GM18526 (cell line): ENCODE results near the gene DEDD.
A peak's percentile ranks its signal among the peaks of the same experiment; 100 is the strongest.

Experiments
- POLR2A ChIP-seq: IDR thresholded peaks from 3 replicates; pipeline ENCODE4 v1.6.1; 2011; ENCODE audit not compliant: insufficient read length; ENCODE audit errors: extremely low read depth

Gene DEDD

DNA sequence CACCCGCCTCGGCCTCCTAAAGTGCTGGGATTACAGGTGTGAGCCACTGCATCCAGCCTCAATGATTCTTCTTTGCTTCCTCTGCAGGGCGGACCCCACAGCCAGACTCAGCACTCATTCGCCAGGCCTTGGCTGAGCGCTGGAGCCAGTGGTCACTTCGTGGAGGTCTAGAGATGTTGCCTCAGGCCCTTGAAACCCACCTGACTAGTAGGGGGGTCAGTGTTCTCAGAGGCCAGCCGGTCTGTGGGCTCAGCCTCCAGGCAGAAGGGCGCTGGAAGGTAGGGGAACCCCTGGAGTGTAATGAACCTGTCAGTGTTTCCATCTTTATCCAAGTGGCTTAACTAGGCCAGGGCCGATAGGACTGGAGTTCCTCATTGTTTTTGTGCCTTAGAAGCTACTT, 36.4 kb upstream of the DEDD start:
- no peak for TF ChIP-seq POLR2A

DNA sequence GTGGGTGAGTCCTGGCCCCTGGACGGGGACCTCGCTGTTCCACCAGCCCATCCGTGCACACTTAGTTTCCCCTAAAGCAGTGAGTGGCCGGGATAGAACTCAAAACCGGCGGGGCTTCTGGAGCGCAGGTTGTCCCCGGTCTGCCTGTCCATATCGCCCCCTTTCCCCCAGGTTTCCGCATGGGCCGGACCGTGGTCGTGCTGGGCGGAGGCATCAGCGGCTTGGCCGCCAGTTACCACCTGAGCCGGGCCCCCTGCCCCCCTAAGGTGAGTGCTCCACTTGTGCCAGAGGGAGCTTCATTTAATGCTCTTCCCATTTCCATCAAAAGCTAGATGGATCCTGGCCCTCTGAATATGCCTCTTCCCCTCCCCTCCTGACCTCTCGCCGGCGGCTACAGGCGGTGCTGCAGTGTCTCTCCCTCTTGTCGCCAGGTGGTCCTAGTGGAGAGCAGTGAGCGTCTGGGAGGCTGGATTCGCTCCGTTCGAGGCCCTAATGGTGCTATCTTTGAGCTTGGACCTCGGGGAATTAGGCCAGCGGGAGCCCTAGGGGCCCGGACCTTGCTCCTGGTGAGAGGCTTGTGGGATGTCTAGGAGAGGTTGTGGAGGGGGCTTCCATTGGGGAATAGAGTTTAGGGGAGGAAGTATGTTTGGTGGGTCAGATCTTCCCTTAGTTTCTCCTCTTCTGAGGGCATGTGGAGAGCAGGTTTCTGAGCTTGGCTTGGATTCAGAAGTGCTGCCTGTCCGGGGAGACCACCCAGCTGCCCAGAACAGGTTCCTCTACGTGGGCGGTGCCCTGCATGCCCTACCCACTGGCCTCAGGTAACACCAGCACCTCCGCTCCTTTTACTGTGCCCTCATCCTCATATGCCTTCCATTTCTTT, 34.4 kb upstream of the DEDD start:
- TF ChIP-seq POLR2A: no peak

DNA sequence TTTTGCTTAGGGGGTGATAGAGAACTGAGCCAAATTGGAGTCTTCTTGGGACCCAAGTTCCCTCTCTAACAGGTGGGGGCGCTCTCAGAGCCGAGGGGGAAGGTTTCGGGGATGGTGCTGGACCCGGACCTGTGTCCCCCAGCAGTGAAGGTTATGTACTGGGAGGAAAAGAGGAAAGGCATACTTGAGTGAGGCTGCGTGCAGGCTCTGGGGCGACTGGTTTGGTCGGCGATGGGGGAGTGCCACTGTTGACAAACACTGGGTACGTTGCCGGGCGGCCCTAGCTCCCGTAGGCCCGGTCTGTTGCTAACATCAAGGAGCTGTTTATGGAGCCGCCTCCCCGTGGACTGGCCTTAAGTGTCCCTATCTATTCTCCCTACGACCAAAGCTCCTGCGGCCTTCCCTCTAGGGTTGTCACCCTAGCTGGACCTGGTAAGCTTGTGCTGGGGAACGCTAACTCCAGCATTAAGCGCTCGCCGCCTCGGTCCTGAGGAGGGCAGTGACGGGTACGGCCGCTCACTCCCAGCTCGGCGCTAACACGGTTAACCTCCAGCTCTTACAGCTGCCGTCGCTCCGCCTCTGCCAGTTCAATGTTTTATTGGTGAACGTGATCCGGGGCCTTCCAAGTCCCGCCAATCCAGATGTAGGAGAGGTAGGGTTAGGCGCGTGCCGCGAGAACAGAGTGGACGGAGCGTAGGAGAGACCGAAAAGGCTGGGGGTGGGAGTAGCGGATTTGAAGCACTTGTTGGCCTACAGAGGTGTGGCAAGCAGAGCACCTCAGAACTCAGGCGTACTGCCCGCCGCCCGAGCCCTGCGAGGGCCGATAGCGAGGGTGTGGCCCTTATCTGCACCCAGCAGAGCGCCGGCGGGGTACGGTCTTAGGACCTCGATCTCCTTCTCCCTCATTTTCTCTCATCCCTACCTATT, 33.5 kb upstream of the DEDD start, which contains the start of gene PPOX:
PPOX (plus strand) TSS at position 685 of the 927 bp plus-strand sequence. CDS start 422 bp downstream, outside the sequence.
- TF ChIP-seq POLR2A: peak; percentile 82

DNA sequence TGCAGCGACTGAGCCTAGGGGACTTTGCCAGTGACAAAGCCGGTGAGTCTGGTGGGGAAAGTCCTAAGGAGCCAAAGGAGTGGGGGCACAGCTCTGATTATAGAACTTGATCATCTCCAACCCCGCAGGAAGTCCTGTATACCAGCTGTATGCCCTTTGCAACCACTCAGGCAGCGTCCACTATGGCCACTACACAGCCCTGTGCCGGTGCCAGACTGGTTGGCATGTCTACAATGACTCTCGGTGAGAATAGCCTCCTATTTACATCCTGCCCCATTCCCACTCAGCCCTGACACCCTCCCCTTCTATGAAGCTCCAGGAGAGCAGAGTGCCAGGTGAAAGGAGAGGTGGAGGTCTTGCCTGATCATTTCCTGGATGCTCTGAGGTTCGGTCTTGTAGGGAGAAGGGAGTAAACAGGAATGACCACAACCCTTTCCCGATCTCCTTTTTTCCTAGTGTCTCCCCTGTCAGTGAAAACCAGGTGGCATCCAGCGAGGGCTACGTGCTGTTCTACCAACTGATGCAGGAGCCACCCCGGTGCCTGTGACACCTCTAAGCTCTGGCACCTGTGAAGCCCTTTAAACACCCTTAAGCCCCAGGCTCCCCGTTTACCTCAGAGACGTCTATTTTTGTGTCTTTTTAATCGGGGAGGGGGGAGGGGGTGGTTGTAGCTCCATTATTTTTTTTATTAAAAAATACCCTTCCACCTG, 32.6 kb upstream of the DEDD start:
- no peak for TF ChIP-seq POLR2A

DNA sequence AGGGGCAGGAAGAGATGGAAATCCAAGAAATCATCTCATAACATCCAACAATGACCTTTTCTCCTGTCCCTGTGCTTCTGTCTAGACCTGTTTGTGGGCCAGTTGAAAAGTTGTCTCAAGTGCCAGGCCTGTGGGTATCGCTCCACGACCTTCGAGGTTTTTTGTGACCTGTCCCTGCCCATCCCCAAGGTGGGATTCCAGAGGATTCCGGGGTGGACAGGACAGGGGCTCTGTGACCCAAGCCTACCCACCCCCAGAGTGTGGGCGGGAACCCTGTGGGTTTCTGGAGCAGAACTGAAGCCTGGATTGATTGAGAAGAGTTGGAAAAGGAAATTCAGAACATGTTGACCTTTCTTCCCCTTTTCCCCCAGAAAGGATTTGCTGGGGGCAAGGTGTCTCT, 31.3 kb upstream of the DEDD start:
- TF ChIP-seq POLR2A: no peak

DNA sequence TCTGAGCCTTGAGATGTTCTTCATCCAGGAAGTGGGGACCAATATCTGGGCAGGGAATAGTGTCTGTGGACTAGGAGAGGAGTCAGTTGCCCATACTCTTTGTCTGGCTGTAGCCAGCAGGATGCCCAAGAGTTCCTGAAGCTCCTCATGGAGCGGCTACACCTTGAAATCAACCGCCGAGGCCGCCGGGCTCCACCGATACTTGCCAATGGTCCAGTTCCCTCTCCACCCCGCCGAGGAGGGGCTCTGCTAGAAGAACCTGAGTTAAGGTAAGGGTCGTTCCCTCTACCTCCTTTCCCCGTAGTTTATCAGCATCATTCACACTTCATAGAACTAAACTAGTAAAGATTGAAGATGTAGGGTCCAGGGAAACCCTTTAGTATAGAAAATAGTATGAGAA, 30.3 kb upstream of the DEDD start:
- TF ChIP-seq POLR2A: no peak

DNA sequence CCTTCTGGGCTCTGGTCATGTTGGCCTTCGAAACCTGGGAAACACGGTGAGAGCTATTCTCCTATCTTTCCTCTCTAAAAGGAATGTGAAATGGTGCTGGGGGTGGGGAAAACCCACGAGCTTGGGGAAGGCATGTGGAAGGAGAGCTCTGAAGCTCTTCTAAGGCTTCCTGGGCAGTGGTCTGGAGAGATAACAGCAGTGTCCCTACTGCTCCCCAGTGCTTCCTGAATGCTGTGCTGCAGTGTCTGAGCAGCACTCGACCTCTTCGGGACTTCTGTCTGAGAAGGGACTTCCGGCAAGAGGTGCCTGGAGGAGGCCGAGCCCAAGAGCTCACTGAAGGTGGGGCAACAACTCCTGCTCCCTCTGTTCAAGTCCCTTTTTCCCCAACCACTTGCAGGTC, 29.6 kb upstream of the DEDD start:
- no peak for TF ChIP-seq POLR2A

DNA sequence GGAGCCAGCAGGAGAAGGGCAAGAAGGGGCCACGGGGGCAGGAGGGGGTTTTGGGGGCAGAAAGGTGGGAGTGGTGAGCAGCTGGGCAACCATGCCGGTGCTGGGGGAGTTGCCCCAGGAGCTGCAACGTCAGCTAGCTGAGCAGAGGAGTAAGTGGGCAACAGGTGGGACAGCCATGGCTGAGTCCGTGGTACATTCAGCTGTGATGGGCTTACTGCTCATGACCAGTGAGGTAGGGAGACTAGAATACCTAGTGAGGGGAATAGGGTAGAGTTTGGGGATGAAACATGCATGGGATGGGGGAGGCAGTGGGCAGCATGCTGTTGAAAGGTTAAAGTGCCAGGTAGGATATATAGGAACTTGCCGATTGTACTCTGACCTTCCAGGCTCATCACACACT, 29.2 kb upstream of the DEDD start:
- no peak for TF ChIP-seq POLR2A

DNA sequence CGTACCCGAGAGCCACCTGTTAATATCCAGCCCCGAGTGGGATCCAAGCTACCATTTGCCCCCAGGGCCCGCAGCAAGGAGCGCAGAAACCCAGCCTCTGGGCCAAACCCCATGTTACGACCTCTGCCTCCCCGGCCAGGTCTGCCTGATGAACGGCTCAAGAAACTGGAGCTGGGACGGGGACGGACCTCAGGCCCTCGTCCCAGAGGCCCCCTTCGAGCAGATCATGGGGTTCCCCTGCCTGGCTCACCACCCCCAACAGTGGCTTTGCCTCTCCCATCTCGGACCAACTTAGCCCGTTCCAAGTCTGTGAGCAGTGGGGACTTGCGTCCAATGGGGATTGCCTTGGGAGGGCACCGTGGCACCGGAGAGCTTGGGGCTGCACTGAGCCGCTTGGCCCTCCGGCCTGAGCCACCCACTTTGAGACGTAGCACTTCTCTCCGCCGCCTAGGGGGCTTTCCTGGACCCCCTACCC, 28.2 kb upstream of the DEDD start:
- no peak for TF ChIP-seq POLR2A

DNA sequence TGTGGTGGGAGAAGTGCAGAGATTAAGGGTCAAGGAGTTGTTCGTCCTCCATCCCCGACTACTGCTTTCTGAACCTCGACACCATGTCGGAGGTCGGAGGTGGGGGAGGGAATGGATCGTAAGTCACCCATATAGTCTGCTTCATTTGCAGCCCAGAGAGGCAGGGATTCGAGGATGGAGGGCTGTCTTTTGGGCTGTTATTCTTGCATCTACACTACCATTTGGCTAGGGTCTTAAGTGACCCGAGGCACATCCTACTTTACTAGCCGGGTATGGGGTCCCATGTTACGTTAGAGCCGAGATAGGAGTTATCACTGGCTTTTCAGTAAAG, 27.4 kb upstream of the DEDD start:
- TF ChIP-seq POLR2A: no peak

DNA sequence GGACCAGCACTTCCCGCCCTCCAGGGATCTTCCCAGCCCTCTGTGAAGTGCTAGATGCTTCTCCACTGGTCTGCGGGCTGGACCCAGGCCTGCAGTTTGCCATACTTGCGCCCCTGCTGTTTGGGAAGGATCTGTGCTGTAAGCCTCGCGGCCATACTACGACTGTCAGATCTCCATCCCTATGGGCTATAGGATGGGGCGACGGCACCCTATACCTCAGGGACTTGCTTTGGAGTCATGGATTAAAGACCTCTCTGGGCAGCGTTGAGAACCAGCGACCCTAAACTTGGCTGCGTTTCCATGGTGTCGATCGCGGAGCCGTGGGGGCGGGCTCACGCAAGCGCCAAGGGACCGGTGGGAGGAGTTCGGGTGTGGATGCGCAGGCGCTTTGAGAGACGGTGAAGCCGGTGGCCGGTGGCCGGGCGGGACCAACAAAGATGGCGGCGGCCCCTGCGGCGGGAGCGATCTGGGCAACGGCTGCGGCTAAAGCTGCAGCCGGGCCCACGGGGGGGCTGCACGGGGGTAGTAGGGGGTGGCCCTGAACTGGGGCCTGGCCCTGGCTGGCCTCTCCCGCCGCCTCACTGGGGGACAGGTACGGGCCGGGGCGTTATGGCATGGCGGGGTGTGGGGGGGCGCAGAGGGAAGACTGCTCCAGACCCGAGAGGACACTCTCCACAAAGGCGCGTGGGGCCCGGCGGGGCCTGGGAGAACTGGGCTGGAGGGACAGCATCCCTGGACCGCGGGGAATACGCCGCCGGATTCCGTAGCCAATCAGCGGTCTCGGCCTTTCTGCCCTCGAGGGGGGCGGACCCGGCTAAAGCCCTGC, 26.8 kb upstream of the DEDD start, which contains the start of gene USP21:
USP21 (plus strand) TSS at position 414 of the 826 bp plus-strand sequence. CDS start 1,141 bp downstream, outside the sequence.
- peak; percentile 60 for TF ChIP-seq POLR2A

DNA sequence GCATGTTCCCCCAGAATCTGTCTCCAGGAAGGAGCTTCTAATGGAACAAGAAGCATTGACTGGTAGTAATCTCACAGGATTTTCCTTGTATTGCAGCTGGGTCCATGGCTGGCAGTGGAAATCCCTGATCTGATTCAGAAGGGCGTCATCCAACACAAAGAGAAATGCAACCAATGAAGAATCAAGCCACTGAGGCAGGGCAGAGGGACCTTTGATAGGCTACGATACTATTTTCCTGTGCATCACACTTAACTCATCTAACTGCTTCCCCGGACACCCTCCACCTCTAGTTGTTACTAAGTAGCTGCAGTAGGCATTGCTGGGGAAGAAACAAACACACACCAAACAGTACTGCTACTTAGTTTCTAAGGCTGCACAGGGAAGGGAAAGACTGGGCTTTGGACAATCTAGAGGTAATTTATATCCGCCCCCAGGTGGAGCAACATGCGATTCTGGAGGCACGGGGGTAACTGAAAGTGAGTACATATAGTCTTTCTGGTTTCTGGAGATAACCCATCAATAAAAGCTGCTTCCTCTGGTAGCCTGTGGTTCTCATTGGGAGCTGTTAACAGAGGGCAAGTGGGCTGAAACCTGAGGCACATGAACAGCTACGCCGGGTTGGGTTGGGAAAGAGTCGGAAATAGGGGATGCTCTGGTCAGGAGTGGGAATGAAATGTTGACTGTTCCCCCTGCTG, 26.0 kb upstream of the DEDD start:
- TF ChIP-seq POLR2A: no peak

DNA sequence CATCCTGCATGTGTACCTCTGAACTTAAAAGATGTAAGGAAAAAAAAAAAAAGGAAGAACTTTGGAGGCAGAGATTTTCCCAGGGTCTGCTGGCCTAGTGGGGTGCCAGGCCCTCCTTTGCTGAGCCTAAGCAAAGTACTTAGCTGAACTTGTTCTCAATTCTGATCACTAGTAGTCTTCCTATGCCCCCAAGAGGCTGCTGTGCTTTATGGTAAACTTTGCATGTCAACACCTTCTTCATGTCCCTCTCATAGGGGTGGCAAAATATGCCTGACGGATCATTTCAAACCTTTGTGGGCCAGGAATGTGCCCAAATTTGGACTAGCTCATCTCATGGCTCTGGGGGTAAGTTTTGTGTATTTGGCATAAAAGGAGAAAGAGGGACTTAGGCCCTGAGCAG, 25.4 kb upstream of the DEDD start:
- TF ChIP-seq POLR2A: no peak
